NT2/D1 (cell line): ENCODE results near the gene ACAA2.
"Not testable (repeated sequence)": the region's sequence is repeated elsewhere in the genome, so short reads cannot be mapped to it uniquely, and the experiment has no call there.

Source experiments
- DNase-seq: peaks from one replicate; pipeline ENCODE4 v3.0.0-alpha.2; 2011; ENCODE audit warnings: low read depth, low spot score
- H3K27me3 ChIP-seq: 2 replicates; pipeline ENCODE4 v1.6.0; 2011; ENCODE audit warnings: mild to moderate bottlenecking; ENCODE audit not compliant: insufficient read length, insufficient read depth
- H3K36me3 ChIP-seq: 2 replicates; pipeline ENCODE4 v1.6.1; 2011; ENCODE audit warnings: mild to moderate bottlenecking, low read length, mixed read lengths; ENCODE audit not compliant: insufficient read depth, insufficient read length
- H3K4me1 ChIP-seq: 2 replicates; pipeline ENCODE4 v1.5.1; 2011; ENCODE audit not compliant: insufficient read depth, insufficient read length
- H3K4me3 ChIP-seq: 2 replicates; pipeline ENCODE4 v1.5.1; 2011; ENCODE audit warnings: low read depth; ENCODE audit not compliant: insufficient read length
- H3K9ac ChIP-seq: 2 replicates; pipeline ENCODE4 v1.6.0; 2011; ENCODE audit warnings: low read depth; ENCODE audit not compliant: insufficient read length
- H3K9me3 ChIP-seq: 2 replicates; pipeline ENCODE4 v1.5.1; 2011; ENCODE audit warnings: mild to moderate bottlenecking, low read length; ENCODE audit not compliant: insufficient read depth
- SUZ12 ChIP-seq: IDR thresholded peaks from 2 replicates; pipeline ENCODE4 v1.6.1; 2011; ENCODE audit not compliant: insufficient read length, insufficient read depth; ENCODE audit errors: extremely low read depth
- YY1 ChIP-seq: IDR thresholded peaks from 2 replicates; pipeline ENCODE4 v1.6.1; 2011; ENCODE audit not compliant: insufficient read length, insufficient read depth
- ZNF274 ChIP-seq: IDR thresholded peaks from 2 replicates; pipeline ENCODE4 v1.6.1; 2011; ENCODE audit warnings: mild to moderate bottlenecking, low read depth, low read length

The ACAA2 gene

GRCh38 chr18:49804096-49804495 lies 9.2 kb downstream of the ACAA2 start:
- Histone ChIP-seq H3K4me1 (no peaks in the 10 kb centered on the region), H3K9ac (no peak overlapping the region), H3K36me3 (peaks cover 10% of the 10 kb centered on the region), H3K27me3 (no peaks in the 10 kb centered on the region), H3K4me3 (no peak overlapping the region), H3K9me3 (peaks cover 12% of the 10 kb centered on the region)
- no peak for TF ChIP-seq SUZ12
- no peak for TF ChIP-seq YY1
- no peak for TF ChIP-seq ZNF274
- no peak for DNase-seq

GRCh38 chr18:49802623-49803022 lies 10.7 kb downstream of the ACAA2 start:
- H3K9me3 ChIP-seq = no peaks in the 10 kb centered on the region; the same call in 1 of the 2 replicates
- DNase-seq = no peak
- H3K27me3 ChIP-seq = no peaks in the 10 kb centered on the region
- no peak for TF ChIP-seq SUZ12
- no peak for TF ChIP-seq ZNF274
- no peak for TF ChIP-seq YY1
- peaks cover 18% of the 10 kb centered on the region for H3K36me3 ChIP-seq
- no peak overlapping the region for H3K9ac ChIP-seq
- H3K4me1 ChIP-seq = no peaks in the 10 kb centered on the region
- no peak overlapping the region for H3K4me3 ChIP-seq

GRCh38 chr18:49800491-49800890 lies 12.8 kb downstream of the ACAA2 start:
- not testable (repeated sequence) for DNase-seq, H3K4me1 ChIP-seq, H3K9ac ChIP-seq, H3K27me3 ChIP-seq, H3K9me3 ChIP-seq, H3K4me3 ChIP-seq
- peaks cover 38% of the 10 kb centered on the region for H3K36me3 ChIP-seq

- not testable (repeated sequence) for H3K4me1 ChIP-seq, H3K9ac ChIP-seq, H3K4me3 ChIP-seq, DNase-seq, H3K9me3 ChIP-seq, H3K27me3 ChIP-seq
- H3K36me3 ChIP-seq = peaks cover 45% of the 10 kb centered on the region
These were observed 13.5 kb downstream of the ACAA2 start for GRCh38 chr18:49799806-49800205.

- TF ChIP-seq SUZ12 (no peak), YY1 (no peak), ZNF274 (no peak)
- H3K4me3 ChIP-seq = no peak overlapping the region
- no peaks in the 10 kb centered on the region for H3K4me1 ChIP-seq
- H3K27me3 ChIP-seq = no peaks in the 10 kb centered on the region
- no peak overlapping the region for H3K9ac ChIP-seq
- no peaks in the 10 kb centered on the region; the same call in 1 of the 2 replicates for H3K9me3 ChIP-seq
- peaks cover 61% of the 10 kb centered on the region for H3K36me3 ChIP-seq
- peak; percentile 8 for DNase-seq
These were observed 15.3 kb downstream of the ACAA2 start for GRCh38 chr18:49798001-49798400.

GRCh38 chr18:49795612-49796552 lies 17.5 kb downstream of the ACAA2 start:
- TF ChIP-seq ZNF274 (no peak), SUZ12 (no peak), YY1 (no peak)
- H3K4me3 ChIP-seq = no peak overlapping the region
- no peaks in the 10 kb centered on the region; the same call in 1 of the 2 replicates for H3K9me3 ChIP-seq
- DNase-seq = no peak
- H3K4me1 ChIP-seq = no peaks in the 10 kb centered on the region
- H3K9ac ChIP-seq = no peak overlapping the region
- no peaks in the 10 kb centered on the region for H3K27me3 ChIP-seq
- peaks cover 65% of the 10 kb centered on the region for H3K36me3 ChIP-seq

GRCh38 chr18:49794743-49795142 lies 18.6 kb downstream of the ACAA2 start:
- Histone ChIP-seq H3K9ac (no peak overlapping the region), H3K4me3 (no peak overlapping the region), H3K4me1 (no peaks in the 10 kb centered on the region), H3K36me3 (peaks cover 74% of the 10 kb centered on the region), H3K27me3 (no peaks in the 10 kb centered on the region), H3K9me3 (no peaks in the 10 kb centered on the region; the same call in 1 of the 2 replicates)
- TF ChIP-seq YY1 = no peak
- no peak for TF ChIP-seq SUZ12
- TF ChIP-seq ZNF274 = no peak
- no peak for DNase-seq

GRCh38 chr18:49789560-49790134 lies 23.7 kb downstream of the ACAA2 start:
- DNase-seq, H3K4me1 ChIP-seq, H3K4me3 ChIP-seq, H3K9me3 ChIP-seq, H3K9ac ChIP-seq, H3K27me3 ChIP-seq: not testable (repeated sequence)
- H3K36me3 ChIP-seq = peaks cover 67% of the 10 kb centered on the region
